ENCODE data around the gene MRGPRF.

The MRGPRF gene

GRCh38 chr11:69005183-69005630 is 7.8 kb downstream of the MRGPRF start:
- no peak for DNase-seq (ENCODE audit: low read depth)
- no peak overlapping the region for H3K4me3 ChIP-seq (ENCODE audit: low read length)
- no peak for TF ChIP-seq CTCF (IDR thresholded peaks at IDR 0.05; ENCODE audit: insufficient read depth, low read depth, low read length, missing control alignments)

DNA sequence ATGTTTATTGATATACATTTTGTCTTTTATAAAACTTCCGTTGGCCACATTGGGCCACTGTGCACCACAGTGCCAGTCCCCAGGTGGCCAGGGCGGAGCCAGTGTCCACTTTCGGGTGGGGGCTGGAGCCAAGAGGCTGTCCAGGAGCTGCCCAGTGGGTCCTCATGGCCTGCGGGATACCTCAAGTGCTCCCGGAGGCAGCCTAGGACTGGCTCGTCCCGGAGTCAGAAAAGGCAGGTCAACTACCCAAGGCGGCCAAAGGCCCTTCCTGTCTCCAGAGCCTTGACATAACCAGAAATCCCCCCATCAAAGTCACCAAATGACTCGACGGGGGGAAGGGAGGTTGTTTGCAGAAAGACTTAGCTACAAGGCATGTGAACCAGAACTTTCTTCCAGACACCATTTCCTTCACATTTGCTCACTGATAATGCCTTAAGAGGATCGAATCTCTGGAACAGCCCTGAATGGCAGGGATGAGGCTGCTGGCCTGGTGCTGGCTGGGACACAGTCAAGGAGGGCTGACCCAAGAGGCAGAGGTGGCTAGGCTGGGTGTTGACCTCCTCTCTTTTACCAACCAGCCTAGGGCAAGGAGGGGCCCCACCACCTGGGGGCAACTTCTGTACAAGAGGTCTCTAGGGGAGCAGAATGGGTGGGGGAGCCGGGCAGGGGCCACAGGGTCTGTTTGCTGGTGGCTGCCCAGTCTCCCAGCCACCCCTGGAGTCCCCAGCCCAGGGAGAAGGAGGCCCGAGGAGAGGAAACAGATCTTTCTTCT is 8.4 kb downstream of the MRGPRF start:
- no peak overlapping the region for H3K4me3 ChIP-seq (ENCODE audit: low read length)
- no peak for DNase-seq (ENCODE audit: low read depth)
- no peak for TF ChIP-seq CTCF (IDR thresholded peaks at IDR 0.05; ENCODE audit: insufficient read depth, low read depth, low read length, missing control alignments)

GRCh38 chr11:69003866-69004367 is 9.1 kb downstream of the MRGPRF start:
- no peak for DNase-seq (ENCODE audit: low read depth)
- H3K4me3 ChIP-seq (ENCODE audit: low read length): no peak overlapping the region
- TF ChIP-seq CTCF (IDR thresholded peaks at IDR 0.05; ENCODE audit: insufficient read depth, low read depth, low read length, missing control alignments): no peak

DNA sequence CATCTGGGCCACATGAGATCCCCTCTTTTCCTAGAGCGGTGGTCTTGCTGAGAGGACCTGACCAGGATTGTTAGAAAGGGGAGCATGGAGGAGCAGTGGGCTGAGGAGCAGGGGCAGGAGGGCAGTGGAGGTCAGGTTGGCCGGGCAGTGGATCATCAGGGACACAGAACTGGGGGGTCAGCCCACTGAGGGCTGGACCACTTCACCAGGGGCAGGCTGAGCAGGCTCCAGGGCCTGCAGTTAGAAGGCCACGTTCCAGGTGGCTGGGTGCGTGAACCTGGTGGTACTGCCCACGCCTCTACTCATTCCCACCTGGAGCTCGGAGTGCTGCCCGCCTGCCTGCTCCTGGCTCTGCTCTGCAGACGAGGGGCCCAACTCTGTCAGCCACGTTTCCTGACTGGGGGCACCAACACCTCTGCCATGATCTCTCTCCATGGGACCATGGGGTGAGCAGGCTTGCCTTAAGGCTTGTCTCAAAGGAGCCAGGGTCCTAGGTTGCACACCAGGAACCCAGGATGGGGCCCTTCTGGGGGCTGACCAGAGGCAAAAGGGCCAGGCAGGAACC is 9.7 kb downstream of the MRGPRF start:
- no peak for DNase-seq (ENCODE audit: low read depth)
- H3K4me3 ChIP-seq (ENCODE audit: low read length): no peak overlapping the region
- TF ChIP-seq CTCF (IDR thresholded peaks at IDR 0.05; ENCODE audit: insufficient read depth, low read depth, low read length, missing control alignments): no peak

DNA sequence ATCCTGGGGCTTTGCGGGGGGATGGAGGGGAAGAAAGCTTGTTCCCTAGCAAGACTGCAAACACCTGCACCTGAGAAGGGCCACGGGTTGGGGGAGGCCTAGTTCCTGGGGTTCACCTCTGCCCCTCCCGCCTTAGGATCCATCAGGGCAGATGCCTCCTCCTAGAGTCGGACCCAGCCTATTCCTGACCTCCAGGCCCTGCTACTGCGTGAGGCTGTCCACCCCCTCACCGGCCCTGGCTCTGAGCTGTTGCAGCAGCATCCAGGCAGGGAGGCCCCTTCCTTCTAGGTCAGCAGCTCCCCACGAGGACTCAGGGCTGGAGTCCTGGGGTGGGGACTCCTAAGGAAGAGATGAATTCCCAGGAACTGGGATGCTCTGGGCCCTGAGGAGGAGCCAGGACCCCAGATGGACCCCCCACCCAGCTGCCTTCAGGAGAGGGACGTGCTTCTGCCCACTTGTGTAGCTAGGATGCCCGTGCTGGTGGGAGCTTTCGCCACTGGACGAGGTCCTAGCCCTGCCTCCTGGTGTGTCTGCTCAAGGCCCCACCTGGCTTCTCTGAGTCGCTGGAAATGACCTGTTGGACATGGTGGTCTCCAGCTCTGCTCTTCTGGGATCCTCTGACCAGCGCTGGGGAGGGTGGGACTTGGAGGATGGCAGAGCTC is 10.3 kb downstream of the MRGPRF start:
- DNase-seq (ENCODE audit: low read depth): no peak
- TF ChIP-seq CTCF (IDR thresholded peaks at IDR 0.05; ENCODE audit: insufficient read depth, low read depth, low read length, missing control alignments): no peak
- no peak overlapping the region for H3K4me3 ChIP-seq (ENCODE audit: low read length)

DNA sequence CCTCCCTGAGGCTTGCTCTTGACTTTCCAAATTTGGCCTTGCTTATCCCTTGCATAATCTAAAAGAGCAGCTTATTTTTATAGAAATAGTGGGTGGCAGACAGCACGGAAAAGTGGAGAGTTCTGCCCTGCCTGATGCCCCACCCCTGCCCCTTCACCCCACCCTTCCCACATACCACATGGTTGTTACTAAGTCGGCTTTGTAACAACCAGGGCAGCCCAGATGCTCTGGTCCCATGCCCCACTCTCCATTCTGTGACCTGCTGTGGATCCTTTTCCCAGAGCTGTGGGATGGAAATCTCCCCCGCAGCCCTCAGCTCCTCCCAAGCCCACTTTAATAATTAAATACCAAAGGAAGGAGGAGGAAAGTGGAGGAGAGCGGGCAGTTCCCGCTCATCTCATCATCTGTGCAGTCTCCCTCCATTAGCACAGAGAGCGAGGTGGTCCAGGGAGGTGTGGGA is 10.9 kb downstream of the MRGPRF start:
- H3K4me3 ChIP-seq (ENCODE audit: low read length): no peak overlapping the region

More for the DNA sequence above, 10.9 kb downstream of the MRGPRF start:
- no peak for DNase-seq (ENCODE audit: low read depth)
- TF ChIP-seq CTCF (IDR thresholded peaks at IDR 0.05; ENCODE audit: insufficient read depth, low read depth, low read length, missing control alignments): no peak

Measured in epithelial cell of esophagus (primary cell).